Effector CD4-positive, alpha-beta T cell (primary cell): ENCODE measurements around the gene LRRC57.
A peak's percentile ranks its signal among the peaks of the same experiment; 100 is the strongest.
"Not testable (repeated sequence)": the region's sequence is repeated elsewhere in the genome, so short reads cannot be mapped to it uniquely, and the experiment has no call there.

Source experiments
- DNase-seq: peaks from one replicate; pipeline ENCODE4 v3.0.0-alpha.2; 2020
- total RNA-seq: gene quantifications from one replicate; lab custom pipeline; 2026; lab: John Stamatoyannopoulos, UW

The LRRC57 gene
- total RNA-seq, result 19.3 reads per million, percentile 46 among the genes with 10 or more reads in this experiment

GRCh38 chr15:42548249-42549031 is at the start of gene LRRC57, which contains the start of gene HAUS2:
Gene LRRC57, minus strand, starts transcription at chr15:42548793. Its CDS starts 359 bp downstream, at chr15:42548434.
Gene HAUS2, plus strand, starts transcription at chr15:42548838. Its CDS starts 35 bp downstream, at chr15:42548873.
- DNase-seq, result peak; percentile 87

- DNase-seq, result no peak
Measured at GRCh38 chr15:42595626-42596240, 47.1 kb upstream of the LRRC57 start.

- DNase-seq, result no peak
Measured at GRCh38 chr15:42594095-42594494, 45.5 kb upstream of the LRRC57 start.

GRCh38 chr15:42593143-42593542 is 44.5 kb upstream of the LRRC57 start:
- DNase-seq, result no peak

DNA sequence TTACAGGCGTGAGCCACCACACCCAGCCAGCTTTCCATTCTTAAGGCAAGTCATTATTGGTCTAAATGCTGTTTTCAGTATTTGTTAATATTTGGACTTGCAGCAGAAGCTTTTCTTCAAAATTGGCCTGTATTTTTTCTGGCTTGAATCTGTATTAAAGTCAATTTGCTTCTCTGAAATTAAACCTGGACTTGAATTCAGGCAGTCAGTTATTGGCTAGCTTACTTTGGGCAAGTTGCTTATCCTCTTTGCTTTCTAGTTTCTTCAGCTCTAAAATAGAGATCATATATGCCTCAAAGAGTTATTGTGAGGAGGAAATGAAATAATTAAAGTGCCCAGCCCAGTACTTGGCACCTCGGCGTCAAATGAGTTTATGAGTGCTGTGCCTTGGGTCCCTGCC is 44.1 kb upstream of the LRRC57 start:
- no peak for DNase-seq

- DNase-seq, result no peak
Measured at GRCh38 chr15:42591238-42591934, 42.8 kb upstream of the LRRC57 start.

DNA sequence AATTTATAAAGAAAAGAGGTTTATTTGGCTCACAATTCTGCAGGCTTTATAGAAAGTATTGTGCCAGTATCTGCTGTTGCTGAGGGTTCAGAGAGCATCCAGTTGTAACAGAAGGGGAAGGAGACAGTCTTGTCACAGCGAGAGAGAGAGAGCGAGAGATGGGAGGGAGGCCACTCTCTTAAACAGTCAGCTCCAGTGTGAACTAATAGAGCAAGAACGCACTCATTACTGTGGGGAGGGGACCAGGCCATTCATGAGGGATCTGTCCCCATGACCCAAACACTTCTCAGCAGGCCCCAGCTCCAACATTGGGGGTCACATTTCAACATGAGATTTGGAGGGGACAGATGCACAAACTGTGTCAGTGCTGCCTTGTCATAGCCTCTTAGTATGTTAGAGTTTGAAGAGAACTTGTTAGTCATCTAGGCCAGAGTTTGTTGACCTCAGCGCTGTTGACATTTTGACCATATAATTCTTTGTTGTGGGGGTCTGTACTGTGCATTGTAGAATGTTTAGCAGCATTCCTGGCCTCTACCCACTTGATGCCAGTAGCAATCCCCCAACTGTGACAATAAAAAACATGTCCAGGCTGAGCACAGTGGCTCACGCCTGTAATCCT is 42.1 kb upstream of the LRRC57 start:
- no peak for DNase-seq

DNA sequence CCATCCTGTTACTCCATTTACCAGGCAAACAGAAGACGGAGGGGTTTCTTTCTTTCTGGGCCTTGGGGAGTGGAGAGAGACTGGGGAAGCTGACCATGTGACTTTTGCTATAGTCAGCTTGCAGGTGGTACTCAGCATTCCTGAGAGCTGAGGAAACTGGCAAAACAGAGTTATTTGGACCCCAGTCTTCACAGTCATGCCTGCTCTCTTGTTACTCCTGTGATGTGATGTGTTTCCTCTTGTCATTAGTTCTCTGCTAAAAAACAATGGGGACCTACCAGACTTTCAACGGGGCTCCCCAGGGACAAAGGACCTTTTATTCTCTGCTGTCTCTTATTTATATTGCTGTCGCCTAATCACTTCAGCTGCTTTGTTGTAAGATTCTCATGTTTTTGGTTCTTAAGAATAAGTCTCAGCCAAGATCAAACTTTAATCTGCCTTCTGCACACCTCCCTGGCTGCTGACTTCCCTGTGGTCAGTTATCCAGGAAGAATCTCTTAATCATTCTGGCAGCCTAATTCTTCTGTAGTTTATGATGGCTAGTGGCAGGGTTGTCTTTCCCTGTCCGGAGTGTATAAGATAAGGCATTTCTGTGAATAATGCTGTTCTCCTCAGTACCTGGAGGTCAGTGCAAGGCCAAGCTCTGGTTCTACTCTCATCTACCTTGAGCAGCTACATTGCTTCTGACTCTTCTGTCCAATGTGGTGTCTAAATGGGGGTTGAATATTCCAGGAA is 35.6 kb upstream of the LRRC57 start:
- no peak for DNase-seq

DNA sequence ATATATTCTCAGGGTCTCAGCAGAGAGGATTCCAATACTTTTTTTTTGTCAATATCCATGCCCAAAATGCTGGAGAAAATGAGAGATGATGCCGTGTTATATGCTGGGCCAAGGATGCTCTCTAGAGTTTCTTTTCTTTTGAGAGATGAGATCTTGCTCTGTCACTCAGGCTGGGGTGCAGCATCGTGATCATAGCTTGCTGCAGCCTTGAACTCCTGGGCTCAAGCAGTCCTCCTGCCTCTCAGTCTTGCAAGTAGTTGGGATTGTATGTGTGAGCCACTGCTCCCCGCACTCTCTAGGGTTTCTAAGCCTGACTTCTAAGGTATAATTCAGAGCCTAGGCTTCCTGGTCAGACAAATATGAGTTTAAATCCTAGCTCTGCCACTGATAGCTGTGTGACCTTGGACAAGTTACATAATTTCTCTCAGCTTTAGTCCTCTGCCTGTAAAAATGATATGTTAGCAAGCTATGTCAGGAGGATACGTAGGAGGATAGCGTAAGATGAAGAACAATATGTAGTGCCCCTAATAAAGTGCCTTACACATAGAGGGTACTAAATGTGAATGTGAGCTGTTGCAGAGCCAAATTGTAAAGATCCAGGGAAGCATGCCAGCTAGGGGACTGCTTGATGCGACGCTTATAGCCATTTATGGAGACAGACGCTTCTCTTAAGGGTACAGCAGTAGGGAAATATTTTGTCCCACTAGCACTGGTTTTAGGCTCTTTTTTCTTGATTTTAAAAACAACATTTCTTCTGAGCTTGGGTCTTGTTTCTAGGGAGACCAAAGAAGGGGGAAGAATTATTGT is 34.2 kb upstream of the LRRC57 start:
- DNase-seq, result no peak

DNA sequence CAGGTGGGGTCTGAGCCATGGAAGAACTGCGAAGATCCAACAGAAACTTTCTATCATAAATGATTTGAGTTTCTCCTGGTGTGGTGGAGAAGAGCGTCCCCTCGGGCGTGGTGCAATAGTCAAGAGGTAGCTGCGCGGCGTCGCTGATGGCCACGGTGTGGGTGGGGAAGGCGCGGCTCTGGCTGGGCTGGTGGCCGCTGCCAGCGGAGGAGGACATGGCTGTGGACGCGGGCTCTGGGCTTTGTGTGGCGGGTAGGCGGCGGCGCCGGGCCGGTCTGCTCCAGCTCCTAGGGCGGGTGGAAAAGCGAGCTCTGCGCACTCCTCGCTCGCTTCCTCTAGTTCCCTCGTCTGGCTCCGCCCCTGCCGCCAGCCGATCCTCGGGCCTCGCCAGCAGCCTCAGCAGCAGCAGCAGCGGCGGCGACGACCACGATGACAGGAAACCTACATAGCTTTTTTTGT is 32.7 kb upstream of the LRRC57 start:
- peak; percentile 71 for DNase-seq

GRCh38 chr15:42578984-42579537 is 30.5 kb upstream of the LRRC57 start:
- DNase-seq, result no peak

DNA sequence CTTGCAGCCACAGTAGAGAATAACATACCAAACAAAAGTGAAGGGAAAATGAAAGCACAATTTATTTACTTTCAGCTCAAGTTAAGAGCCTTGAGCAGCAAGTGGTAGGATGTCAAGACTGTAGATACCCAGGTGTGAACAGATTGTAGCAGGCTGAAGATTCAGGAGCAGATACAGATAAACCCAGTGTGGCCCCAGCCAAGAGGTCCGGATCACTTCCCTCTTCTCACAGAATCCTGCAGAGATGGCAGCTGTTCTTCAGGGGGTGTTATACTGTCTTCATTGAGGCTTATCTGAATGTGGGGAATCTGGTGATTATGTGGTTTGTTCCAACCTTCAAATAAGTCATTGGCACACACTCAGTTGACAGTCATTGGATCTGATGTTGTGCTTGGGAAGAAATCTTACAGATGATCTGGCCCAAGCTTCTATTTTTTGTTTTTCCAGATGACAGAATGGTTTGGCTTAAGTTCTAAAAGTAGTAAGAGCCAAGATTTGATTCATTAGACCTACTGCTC is 29.0 kb upstream of the LRRC57 start:
- no peak for DNase-seq

GRCh38 chr15:42576776-42577175 is 28.2 kb upstream of the LRRC57 start:
- no peak for DNase-seq

GRCh38 chr15:42576040-42576594 is 27.5 kb upstream of the LRRC57 start:
- DNase-seq, result no peak

GRCh38 chr15:42575188-42576039 is 26.8 kb upstream of the LRRC57 start, which contains the start of gene STARD9:
Gene STARD9, plus strand, starts transcription at chr15:42575606. Its CDS starts 110 bp downstream, at chr15:42575716.
- peak; percentile 89 for DNase-seq

DNA sequence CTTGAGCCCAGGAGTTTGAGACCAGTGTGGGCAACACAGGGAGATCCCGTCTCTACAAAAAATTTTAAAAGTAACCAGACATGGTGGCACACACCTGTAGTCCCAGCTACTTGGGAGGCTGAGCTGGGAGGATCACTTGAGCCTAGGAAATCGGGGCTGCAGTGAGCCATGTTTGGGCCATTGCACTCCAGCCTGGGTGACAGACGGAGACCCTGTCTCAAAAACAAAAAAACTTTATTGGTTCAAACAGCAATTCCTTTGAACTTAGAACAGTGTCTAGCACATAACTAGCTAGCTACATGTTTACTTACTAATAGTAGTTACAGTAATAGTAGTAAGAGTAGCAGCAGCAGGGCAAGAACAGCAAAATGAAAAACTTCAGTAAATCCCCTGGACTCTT is 10.1 kb upstream of the LRRC57 start:
- DNase-seq, result no peak

- DNase-seq, result not testable (repeated sequence)
Measured at GRCh38 chr15:42556550-42557207, 8.1 kb upstream of the LRRC57 start.

- no peak for DNase-seq
Measured at GRCh38 chr15:42553554-42553953, 5.0 kb upstream of the LRRC57 start.
